AG09319 (cell line): ENCODE results near the gene JPH3.
"Not testable (repeated sequence)": the region's sequence is repeated elsewhere in the genome, so short reads cannot be mapped to it uniquely, and the experiment has no call there.

Experiments used
- DNase-seq: peaks from one replicate; pipeline ENCODE4 v3.0.0-alpha.2; 2010; ENCODE audit warnings: low read depth; ENCODE audit errors: extremely low read depth
- CTCF ChIP-seq: IDR thresholded peaks from 2 replicates; pipeline ENCODE4 v1.5.1; 2011; ENCODE audit warnings: low read depth, mild to moderate bottlenecking, inconsistent platforms, low read length, moderate library complexity

The JPH3 gene

DNA sequence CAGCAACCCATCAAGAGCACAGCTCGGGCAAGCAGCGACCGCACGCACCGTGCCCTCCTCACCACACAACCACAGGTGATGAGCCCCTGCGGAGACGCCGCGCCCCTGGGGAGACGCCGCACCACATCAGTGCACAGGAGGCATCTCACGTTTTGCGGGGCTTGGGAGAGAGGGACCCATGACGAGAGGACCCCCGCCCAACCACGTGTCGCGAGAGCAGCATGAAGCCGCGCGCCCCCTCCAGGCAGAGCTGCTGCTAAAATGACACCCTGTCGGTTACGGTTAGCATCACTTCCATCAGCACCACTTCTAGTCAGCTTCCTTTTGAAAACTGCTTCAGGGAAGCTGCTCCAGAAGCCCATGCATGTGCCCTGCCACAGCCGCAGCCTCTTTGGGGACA is 118.1 kb downstream of the JPH3 start:
- TF ChIP-seq CTCF, result no peak
- no peak for DNase-seq

DNA sequence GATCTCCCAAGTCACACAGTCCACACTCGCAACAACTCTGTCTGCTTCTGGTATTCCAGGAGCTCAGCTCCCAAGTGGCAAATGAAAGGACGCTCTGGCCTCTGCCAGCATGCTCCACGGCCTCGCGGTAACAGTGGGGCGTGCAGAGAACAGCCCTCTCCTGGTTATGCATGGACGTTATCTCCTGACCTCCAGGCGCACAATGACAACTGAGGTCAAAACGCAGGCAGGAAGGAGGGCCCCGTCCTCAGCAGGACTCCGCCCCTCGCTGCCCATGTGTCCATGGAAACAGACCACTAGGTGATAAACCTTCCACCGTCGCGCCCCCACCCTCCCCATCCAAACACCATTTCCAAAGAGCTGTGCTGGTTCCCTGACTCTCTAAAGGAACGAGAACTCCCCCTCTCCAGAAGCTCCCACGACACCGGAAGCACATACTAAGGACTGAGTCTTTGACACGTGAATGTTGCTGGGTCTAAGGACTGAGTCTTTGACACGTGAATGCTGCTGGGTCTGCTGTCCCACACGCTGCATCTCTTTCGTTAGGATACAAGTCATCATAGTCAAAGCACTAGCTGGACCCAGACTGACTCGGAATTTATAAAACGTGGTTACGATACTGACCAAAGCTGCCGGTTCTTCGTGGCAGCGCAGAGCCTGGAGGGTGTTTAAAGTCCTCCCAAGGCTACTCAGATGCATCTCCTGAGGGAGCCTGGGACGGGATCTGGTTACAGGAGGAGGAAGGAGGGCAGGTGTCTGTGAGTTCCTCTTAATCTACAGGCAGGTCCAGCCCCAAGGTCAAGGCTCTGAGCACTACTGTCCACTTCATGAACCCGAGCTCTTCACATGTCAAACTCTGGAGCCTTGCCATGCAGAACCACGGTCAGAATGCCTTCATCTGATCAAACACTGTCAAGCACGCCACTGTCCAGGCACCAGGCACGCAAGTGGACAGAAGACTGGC is 119.6 kb downstream of the JPH3 start:
- TF ChIP-seq CTCF, result no peak
- DNase-seq, result no peak

- DNase-seq, result no peak
- no peak for TF ChIP-seq CTCF
Measured at GRCh38 chr16:87722590-87723225, 120.4 kb downstream of the JPH3 start.

DNA sequence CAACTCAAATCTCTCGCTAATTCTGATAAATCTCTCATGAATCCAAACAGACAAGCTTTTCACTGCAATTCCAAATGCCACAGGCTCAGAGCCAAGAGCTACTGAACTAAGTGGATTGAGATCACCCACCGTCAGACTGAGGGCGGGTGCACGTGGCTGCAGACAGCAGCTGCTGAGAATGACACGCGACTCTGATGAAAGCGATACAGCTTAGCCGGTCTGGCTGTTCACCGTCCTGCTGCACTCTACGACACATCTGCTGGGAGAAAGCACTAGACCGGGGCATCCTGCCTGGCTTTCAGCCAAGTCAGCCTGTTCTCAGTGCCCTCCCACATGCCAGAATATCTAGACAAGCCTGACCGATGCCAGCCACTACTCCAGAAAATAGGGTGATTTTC is 120.9 kb downstream of the JPH3 start:
- TF ChIP-seq CTCF, result no peak
- DNase-seq, result no peak

DNA sequence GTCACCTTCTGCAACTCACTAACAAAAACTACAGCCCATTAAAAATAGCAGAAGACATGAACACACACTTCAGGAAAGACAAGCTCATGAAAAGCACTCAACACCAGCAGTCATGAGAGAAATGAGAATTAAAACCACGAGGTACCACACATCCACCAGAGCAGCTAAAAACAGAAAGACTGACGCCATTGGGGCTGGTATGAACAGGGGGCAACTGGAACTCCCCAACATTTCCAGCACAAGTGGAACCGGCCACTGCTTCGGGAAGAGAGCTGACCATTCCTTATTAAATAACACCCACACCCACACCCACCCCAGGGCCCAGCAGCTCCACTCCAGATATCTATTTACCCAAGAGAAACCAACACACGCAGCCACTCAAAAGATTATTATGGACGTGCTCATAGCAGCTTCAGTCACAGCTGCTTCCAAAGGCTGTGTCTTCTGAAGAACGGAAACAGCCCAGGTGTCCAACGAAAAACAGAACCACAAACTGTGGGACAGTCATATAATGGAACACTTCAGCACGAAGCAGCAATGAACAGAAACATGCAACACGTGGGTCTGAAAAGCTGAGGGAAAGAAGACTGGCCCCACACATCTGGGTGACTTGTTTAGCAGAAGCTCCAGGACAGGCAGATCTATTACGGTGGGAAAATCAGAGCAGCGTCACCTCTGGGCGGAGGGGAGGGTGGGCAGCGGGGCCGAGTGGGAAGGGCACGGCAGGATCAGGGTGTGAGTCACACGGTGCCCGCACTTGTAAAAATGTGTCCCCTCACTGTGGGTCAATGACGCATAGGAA is 122.4 kb downstream of the JPH3 start:
- DNase-seq, result no peak
- no peak for TF ChIP-seq CTCF

- no peak for TF ChIP-seq CTCF
- no peak for DNase-seq
Measured at GRCh38 chr16:87725596-87726235, 123.4 kb downstream of the JPH3 start.

- not testable (repeated sequence) for DNase-seq
Measured at GRCh38 chr16:87726577-87726976, 124.3 kb downstream of the JPH3 start.
